DND-41 (cell line): ENCODE measurements around the gene CAPNS2.
"Not testable (repeated sequence)": the region's sequence is repeated elsewhere in the genome, so short reads cannot be mapped to it uniquely, and the experiment has no call there.

Experiments
- ATAC-seq: fragments of 200-7000 bp; cut with Tn5 transposase; 3 replicates; pipeline ENCODE4 v1.9.1; 2021; ENCODE audit warnings: low read depth; ENCODE audit not compliant: insufficient read depth
- DNase-seq: peaks from one replicate; pipeline ENCODE4 v3.0.0-alpha.2; 2020
- H2AFZ ChIP-seq: 2 replicates; pipeline ENCODE4 v1.6.0; 2012; ENCODE audit warnings: low read depth, low read length
- H3K27ac ChIP-seq: 2 replicates; pipeline ENCODE4 v1.5.1; 2012; ENCODE audit warnings: low read length, inconsistent platforms
- H3K27me3 ChIP-seq: fragments of 200-600 bp; sonication (generic); 2 replicates; pipeline ENCODE4 v1.6.0; 2012; ENCODE audit warnings: low read length, mild to moderate bottlenecking, inconsistent platforms; ENCODE audit not compliant: insufficient read depth, poor library complexity
- H3K36me3 ChIP-seq: 2 replicates; pipeline ENCODE4 v1.5.1; 2012; ENCODE audit warnings: low read length, inconsistent platforms; ENCODE audit not compliant: insufficient read depth
- H3K4me1 ChIP-seq: 2 replicates; pipeline ENCODE4 v1.5.1; 2012; ENCODE audit warnings: mild to moderate bottlenecking, low read length; ENCODE audit not compliant: insufficient read depth
- H3K4me2 ChIP-seq: 2 replicates; pipeline ENCODE4 v1.6.0; 2012; ENCODE audit warnings: mild to moderate bottlenecking, moderate library complexity, low read length, inconsistent platforms; ENCODE audit not compliant: insufficient read depth
- H3K4me3 ChIP-seq, 2 experiments: fragments of 200-600 bp in 1 of 2; shearing (Covaris generic) in 1 of 2; 2 replicates each; pipeline ENCODE4 v1.5.1; 2012 to 2016; ENCODE audit warnings: inconsistent platforms in 2 of 2, low read length in 2 of 2, mild to moderate bottlenecking in 2 of 2, low read depth in 1 of 2, moderate library complexity in 1 of 2
- H3K79me2 ChIP-seq: 2 replicates; pipeline ENCODE4 v1.6.0; 2012; ENCODE audit warnings: low read length, inconsistent platforms; ENCODE audit not compliant: insufficient read depth
- H3K9ac ChIP-seq: 2 replicates; pipeline ENCODE4 v1.6.0; 2012; ENCODE audit warnings: low read depth, mild to moderate bottlenecking, inconsistent platforms, low read length, moderate library complexity
- H3K9me3 ChIP-seq: 2 replicates; pipeline ENCODE4 v1.5.1; 2012; ENCODE audit warnings: low read length, moderate library complexity, mild to moderate bottlenecking, inconsistent platforms; ENCODE audit not compliant: insufficient read depth, severe bottlenecking
- H4K20me1 ChIP-seq: 2 replicates; pipeline ENCODE4 v1.6.0; 2012; ENCODE audit warnings: low read length; ENCODE audit not compliant: insufficient read depth
- EZH2 ChIP-seq: IDR thresholded peaks from 3 replicates; pipeline ENCODE4 v1.6.1; 2012; ENCODE audit warnings: borderline replicate concordance, low read depth, mild to moderate bottlenecking, moderate library complexity, low read length, inconsistent platforms; ENCODE audit not compliant: severe bottlenecking
- TF ChIP-seq, protein P1 (sequence below): IDR thresholded peaks from 2 replicates; pipeline ENCODE4 v1.5.1; 2012; ENCODE audit warnings: borderline replicate concordance, low read length, moderate library complexity, mild to moderate bottlenecking; ENCODE audit not compliant: poor library complexity, severe bottlenecking; ENCODE audit errors: extremely low read depth

CAPNS2 gene

DNA sequence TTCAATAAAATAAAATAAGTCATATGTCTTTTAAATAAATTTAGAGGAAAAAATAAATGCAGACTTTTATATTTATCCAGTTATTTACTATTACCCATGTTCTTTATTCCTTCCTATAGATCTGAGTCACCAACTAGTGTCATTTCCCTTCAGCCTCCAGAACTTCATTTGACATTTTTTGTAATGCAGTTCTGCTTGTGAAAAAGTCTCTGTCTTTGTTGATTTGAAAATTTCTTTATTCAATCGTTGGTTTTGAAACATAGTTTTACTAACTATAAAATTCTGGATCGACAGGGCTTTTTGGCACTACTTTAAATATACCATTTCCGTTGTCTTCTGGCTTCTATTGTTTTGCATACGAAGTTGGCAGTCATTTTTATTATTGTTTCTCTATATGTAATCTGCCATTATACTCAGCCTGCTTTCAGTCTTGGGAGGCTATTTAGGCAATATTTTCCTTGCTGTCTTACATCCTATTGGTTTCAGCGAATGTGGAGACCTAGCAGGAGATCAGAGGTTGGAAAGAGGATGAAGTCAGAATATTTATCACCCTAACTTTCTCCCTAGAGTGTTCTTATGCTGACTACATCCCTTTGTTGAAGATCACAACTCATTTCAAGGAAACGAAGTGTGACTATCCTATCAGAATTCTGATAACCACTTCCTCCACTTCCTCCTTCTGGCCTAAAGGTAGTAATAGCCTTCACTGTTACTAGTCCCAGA lies 47.3 kb downstream of the CAPNS2 start:
- no peaks in the 10 kb centered on the region for H3K27me3 ChIP-seq
- H3K4me1 ChIP-seq = no peaks in the 10 kb centered on the region
- ATAC-seq (no peak), DNase-seq (no peak)
- H3K4me3 ChIP-seq = no peak overlapping the region
- no peak overlapping the region for H3K4me2 ChIP-seq
- no peak overlapping the region for H3K9ac ChIP-seq
- no peaks in the 10 kb centered on the region for H3K79me2 ChIP-seq
- no peak overlapping the region for H2AFZ ChIP-seq
- TF ChIP-seq, protein P1, sequence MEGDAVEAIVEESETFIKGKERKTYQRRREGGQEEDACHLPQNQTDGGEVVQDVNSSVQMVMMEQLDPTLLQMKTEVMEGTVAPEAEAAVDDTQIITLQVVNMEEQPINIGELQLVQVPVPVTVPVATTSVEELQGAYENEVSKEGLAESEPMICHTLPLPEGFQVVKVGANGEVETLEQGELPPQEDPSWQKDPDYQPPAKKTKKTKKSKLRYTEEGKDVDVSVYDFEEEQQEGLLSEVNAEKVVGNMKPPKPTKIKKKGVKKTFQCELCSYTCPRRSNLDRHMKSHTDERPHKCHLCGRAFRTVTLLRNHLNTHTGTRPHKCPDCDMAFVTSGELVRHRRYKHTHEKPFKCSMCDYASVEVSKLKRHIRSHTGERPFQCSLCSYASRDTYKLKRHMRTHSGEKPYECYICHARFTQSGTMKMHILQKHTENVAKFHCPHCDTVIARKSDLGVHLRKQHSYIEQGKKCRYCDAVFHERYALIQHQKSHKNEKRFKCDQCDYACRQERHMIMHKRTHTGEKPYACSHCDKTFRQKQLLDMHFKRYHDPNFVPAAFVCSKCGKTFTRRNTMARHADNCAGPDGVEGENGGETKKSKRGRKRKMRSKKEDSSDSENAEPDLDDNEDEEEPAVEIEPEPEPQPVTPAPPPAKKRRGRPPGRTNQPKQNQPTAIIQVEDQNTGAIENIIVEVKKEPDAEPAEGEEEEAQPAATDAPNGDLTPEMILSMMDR = no peak
- TF ChIP-seq EZH2 = no peak
- no peak overlapping the region for H3K27ac ChIP-seq
- peaks cover 4% of the 10 kb centered on the region for H3K9me3 ChIP-seq
- no peaks in the 10 kb centered on the region for H4K20me1 ChIP-seq
- no peaks in the 10 kb centered on the region for H3K36me3 ChIP-seq

DNA sequence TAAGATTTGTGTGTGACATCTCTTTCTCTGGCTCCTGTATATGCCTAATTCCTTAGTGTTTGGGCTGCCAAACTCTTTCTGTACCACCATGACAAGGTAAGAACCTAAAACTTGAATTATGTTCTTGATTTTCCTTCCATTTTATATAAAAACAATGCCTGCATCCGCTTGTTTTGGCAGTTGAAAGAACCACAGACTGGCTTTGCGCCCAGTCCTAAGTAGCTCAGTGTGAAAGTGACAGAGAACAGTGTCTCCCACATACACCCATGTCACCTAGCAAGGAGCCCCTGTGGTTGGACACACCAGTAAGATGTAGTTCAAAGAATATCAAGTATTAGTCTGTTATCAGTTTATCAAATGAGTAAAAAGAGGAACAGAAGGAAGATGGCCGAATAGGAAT lies 48.6 kb downstream of the CAPNS2 start:
- Histone ChIP-seq H3K9ac (no peak overlapping the region), H3K79me2 (no peaks in the 10 kb centered on the region), H3K4me2 (no peak overlapping the region), H3K27ac (no peak overlapping the region), H3K27me3 (no peaks in the 10 kb centered on the region), H3K36me3 (no peaks in the 10 kb centered on the region), H3K9me3 (peaks cover 4% of the 10 kb centered on the region), H3K4me3 (no peak overlapping the region), H2AFZ (no peak overlapping the region), H4K20me1 (no peaks in the 10 kb centered on the region), H3K4me1 (no peaks in the 10 kb centered on the region)
- ATAC-seq (no peak), DNase-seq (no peak)
- TF ChIP-seq, protein P1 = no peak
- no peak for TF ChIP-seq EZH2

DNA sequence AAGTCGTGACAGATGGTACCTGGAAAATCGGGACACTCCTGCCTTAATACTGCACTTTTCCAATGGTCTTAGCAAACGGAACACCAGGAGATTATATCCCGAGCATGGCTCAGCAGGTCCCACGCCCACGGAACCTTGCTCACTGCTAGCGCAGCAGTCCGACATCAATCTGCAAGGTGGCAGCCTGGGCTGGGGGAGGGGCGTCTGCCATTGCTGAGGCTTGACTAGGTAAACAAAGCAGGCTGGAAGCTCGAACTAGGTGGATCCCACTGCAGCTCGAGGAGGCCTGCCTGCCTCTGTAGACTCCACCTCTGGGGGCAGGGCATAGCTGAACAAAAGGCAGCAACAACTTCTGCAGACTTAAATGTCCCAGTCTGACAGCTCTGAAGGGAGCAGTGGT lies 49.2 kb downstream of the CAPNS2 start:
- not testable (repeated sequence) for H3K4me3 ChIP-seq, H3K79me2 ChIP-seq, H3K9ac ChIP-seq, H3K36me3 ChIP-seq, H3K4me1 ChIP-seq, ATAC-seq, H3K4me2 ChIP-seq, H2AFZ ChIP-seq, H3K27ac ChIP-seq, DNase-seq, H3K9me3 ChIP-seq, H3K27me3 ChIP-seq, H4K20me1 ChIP-seq
